NCI-H2081 (cell line): Measurements from ENCODE around the gene ALG14.
"Not testable (repeated sequence)": the region's sequence is repeated elsewhere in the genome, so short reads cannot be mapped to it uniquely, and the experiment has no call there.

Experiments used
- DNase-seq, 2 experiments: peaks; one replicate each; lab custom pipeline; 2025; lab: John Stamatoyannopoulos, UW

The ALG14 gene

GRCh38 chr1:95086949-95087533 is 14.3 kb upstream of the ALG14 start:
- no peak for DNase-seq

GRCh38 chr1:95085376-95085775 is 12.6 kb upstream of the ALG14 start:
- no peak for DNase-seq

- peak in 1 of 2 experiments; percentile 7 for DNase-seq
These were observed 11.8 kb upstream of the ALG14 start for GRCh38 chr1:95084317-95085176.

- DNase-seq: no peak
These were observed 8.1 kb upstream of the ALG14 start for GRCh38 chr1:95080879-95081278.

- DNase-seq: no peak
These were observed 7.7 kb upstream of the ALG14 start for GRCh38 chr1:95080446-95080845.

GRCh38 chr1:95076034-95076433 is 3.3 kb upstream of the ALG14 start:
- DNase-seq: no peak

- no peak for DNase-seq
These were observed 695 bp upstream of the ALG14 start for GRCh38 chr1:95073446-95073845.

- no peak for DNase-seq
These were observed 634 bp downstream of the ALG14 start for GRCh38 chr1:95072117-95072516.

- DNase-seq: no peak
These were observed 1.2 kb downstream of the ALG14 start for GRCh38 chr1:95071539-95071938.

- DNase-seq: no peak
These were observed 3.0 kb downstream of the ALG14 start for GRCh38 chr1:95069710-95070093.

GRCh38 chr1:95068956-95069709 is 3.6 kb downstream of the ALG14 start:
- no peak for DNase-seq

GRCh38 chr1:95067568-95067967 is 5.2 kb downstream of the ALG14 start:
- DNase-seq: no peak

GRCh38 chr1:95067062-95067461 is 5.7 kb downstream of the ALG14 start:
- no peak for DNase-seq

GRCh38 chr1:95061445-95062006 is 11.2 kb downstream of the ALG14 start:
- no peak for DNase-seq

GRCh38 chr1:95058974-95059373 is 13.8 kb downstream of the ALG14 start:
- no peak for DNase-seq

- DNase-seq: no peak
These were observed 15.4 kb downstream of the ALG14 start for GRCh38 chr1:95057351-95057750.

- no peak for DNase-seq
These were observed 22.8 kb downstream of the ALG14 start for GRCh38 chr1:95049935-95050334.

- no peak for DNase-seq
These were observed 24.4 kb downstream of the ALG14 start for GRCh38 chr1:95048317-95048716.

- not testable (repeated sequence) for DNase-seq
These were observed 25.1 kb downstream of the ALG14 start for GRCh38 chr1:95047624-95048023.

GRCh38 chr1:95046359-95046758 is 26.4 kb downstream of the ALG14 start:
- no peak for DNase-seq

GRCh38 chr1:95043141-95043980 is 29.4 kb downstream of the ALG14 start:
- peak; percentile 62 to 71 for DNase-seq

GRCh38 chr1:95042286-95042685 is 30.5 kb downstream of the ALG14 start:
- no peak for DNase-seq
